HG03103 (cell line): ENCODE measurements around the gene RBPJ.
"Not testable (repeated sequence)": the region's sequence is repeated elsewhere in the genome, so short reads cannot be mapped to it uniquely, and the experiment has no call there.

Experiments used
- ATAC-seq: cut with Tn5 transposase; IDR thresholded peaks from one replicate; pipeline ENCODE4 v1.9.1; 2021; ENCODE audit warnings: low read depth; ENCODE audit not compliant: unreplicated experiment

Gene RBPJ

GRCh38 chr4:26369132-26369531 lies 48.3 kb downstream of the RBPJ start:
- ATAC-seq: no peak

- no peak for ATAC-seq
These were observed 48.8 kb downstream of the RBPJ start for GRCh38 chr4:26369581-26369980.

DNA sequence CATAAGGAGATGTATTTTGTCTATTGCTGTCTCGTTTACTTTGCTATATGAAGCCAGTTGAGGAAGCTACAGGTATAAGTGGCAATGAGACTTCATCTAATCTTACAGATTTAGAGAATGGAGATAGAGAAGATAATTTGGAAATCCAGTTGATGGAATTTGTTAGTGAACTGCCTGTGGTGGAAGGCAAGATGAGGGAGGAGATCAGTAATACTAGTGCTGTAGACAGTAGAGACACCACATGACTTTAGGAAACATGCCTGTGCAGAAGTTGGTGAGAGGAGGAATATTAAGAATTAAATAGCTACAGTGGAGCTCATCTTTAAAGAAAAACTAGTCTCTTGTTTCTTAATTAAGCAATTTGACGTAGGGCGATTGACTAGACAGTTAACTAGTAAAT lies 51.3 kb downstream of the RBPJ start:
- no peak for ATAC-seq

DNA sequence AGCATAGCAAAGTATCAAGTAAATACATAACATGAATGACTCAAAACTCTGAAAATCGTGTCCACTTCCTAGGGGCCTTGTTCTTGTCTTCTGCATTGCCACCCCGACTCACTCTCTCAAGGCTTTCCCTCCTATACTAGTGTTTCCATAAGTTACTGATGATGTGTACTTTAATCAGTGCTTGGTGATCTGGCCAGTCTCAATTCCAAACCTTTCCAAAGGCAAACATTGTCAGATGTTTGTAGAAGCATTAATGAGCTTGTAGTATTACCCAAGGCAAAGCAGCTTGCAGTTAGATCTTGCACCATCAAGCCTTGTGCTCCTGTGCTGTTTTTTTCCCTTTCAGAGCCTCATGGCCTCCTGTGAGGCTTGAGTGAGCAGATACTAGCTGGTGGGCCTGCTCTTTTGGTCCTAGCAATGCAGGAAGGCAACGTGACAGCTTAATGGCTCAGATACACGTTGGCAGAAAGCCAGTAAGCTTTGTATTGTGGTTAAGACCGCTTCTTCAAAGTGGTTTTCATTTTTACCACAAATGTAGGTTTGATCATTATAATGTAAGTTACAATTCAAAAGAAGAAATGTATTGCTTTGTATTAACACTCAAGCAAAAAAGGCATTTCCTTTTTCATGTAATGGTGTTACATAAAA lies 51.8 kb downstream of the RBPJ start:
- ATAC-seq: peak; percentile 81

GRCh38 chr4:26375551-26375950 lies 54.7 kb downstream of the RBPJ start:
- ATAC-seq: no peak

GRCh38 chr4:26377328-26378311 lies 56.8 kb downstream of the RBPJ start:
- ATAC-seq: no peak

GRCh38 chr4:26379837-26380236 lies 59.0 kb downstream of the RBPJ start:
- no peak for ATAC-seq

- ATAC-seq: no peak
These were observed 59.9 kb downstream of the RBPJ start for GRCh38 chr4:26380740-26381139.

- no peak for ATAC-seq
These were observed 63.7 kb downstream of the RBPJ start for GRCh38 chr4:26384380-26385057.

DNA sequence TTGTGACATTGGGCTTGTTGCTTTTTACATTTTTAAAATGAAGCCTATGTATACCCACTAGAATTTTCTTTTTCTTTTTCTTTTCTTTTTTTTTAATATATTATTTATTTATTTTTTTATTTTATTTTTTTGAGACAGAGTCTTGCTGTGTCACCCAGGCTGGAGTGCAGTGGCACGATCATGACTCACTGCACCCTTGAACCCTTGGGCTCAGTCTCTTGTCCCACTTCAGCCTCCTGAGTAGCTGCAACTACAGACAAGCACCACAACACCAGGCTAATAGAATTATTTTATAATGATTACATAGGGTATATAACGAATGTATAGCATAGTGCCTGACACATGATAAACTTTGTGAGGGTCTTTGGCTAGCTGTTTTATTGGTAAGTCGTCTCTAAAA lies 64.9 kb downstream of the RBPJ start:
- ATAC-seq: no peak

GRCh38 chr4:26386386-26386785 lies 65.6 kb downstream of the RBPJ start:
- no peak for ATAC-seq

DNA sequence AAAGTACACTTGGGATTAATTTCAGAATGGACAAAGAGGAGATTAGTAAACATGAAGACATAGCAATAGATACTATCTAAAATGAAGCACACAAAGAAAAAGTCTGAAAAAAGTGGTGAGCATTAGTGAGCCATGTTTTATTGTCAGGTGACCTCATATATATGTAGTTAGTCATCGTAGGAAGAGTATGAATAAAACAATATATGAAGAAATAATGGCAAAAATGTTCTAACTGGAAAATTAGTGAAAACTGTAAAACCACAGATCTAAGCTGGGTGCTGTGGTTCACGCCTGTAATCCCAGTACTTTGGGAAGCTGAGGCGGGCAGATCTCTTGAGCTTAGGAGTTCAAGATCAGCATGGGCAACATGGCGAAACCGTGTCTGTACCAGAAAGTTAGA lies 67.9 kb downstream of the RBPJ start:
- ATAC-seq: no peak

DNA sequence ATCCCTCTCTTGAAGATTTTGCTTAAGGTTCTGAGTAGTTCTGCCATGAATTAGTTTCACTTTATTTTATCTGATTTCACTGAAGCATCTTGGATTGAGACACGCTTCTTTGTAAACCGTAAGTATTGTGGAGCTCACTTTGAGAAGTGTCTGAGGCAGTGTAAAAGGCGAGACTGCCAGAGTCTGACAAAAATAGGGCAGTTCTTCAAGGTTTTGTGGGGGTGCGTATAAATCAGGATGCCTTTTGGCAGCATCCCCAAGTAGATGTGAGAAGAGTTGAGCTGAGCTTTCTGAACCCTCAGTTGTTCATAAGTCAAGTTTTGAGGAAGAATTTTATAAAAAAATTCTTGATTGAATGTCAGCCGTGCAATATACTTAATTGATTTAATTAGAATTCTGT lies 76.3 kb downstream of the RBPJ start:
- no peak for ATAC-seq

GRCh38 chr4:26400132-26400531 lies 79.3 kb downstream of the RBPJ start:
- ATAC-seq: no peak

- not testable (repeated sequence) for ATAC-seq
These were observed 81.2 kb downstream of the RBPJ start for GRCh38 chr4:26402017-26402416.

DNA sequence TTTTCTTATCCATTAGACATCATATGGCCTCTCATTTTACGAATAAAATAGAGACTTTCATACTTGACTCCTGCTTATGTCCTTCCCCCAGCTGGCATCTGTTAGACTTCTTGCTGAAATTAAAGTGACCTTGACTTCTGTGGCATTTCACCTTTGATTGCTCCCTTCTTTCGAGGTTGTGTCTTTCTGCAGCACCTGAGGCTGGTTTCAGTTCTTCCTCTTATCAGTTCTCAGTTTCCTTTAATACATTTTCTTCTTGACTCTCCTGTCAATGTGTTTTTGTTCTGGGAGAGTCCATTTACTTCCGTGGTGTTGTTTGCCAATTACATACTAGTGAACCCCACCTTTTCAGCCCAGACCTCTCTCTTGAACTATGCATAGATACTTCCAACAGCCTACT lies 81.6 kb downstream of the RBPJ start:
- ATAC-seq: peak; percentile 60

DNA sequence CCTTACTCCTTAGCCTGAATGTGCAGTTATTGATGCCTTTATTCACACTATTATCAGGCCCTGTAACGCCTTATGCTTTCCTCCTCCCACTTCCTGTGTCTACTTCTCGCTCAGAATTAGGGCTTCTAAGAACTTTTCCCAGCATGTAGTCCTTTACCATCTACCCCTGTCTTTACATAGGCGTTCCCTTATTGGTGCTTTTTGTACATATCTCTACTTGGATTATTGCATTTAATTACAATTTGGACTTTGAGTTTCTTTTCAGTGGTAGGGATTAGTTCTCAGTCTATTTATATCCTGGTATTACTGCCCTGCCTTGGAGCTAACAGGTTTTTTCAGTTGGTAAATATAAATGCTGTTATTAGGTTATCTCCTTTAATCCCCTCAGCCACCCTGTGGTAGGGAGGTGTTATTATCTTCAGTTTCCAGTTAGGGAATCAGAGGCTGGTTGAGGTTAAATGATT lies 84.0 kb downstream of the RBPJ start:
- ATAC-seq: no peak

DNA sequence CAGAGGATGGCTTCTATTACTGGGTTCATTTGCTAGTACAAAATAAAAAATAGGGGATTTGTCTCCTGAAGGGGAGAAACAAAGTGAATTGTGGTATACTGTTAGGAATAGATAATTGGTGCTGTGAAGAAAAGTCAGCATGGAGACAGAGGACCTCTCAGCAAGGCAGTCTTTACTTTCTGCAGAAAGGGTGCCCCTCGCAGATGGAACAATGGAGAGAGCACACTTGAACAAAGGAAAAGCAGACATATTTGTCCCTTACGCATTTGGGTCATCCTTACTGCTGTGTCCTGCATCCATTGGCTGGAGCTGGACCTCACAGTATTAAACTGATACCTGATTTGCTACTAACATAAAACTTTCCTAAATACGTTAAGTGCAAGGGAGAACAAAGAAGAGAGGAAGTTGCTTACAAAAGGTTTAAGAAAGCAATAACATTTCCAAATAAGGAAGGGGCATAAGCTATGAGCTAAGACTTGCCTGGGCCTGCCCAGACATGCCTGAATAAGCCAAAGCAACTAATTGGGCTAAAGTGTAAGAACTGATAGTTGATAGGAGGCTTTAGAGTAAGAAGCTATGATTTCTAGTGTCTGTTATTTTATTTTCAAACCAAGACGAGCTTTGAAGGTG lies 85.6 kb downstream of the RBPJ start:
- ATAC-seq: no peak

- no peak for ATAC-seq
These were observed 86.7 kb downstream of the RBPJ start for GRCh38 chr4:26407476-26407875.

DNA sequence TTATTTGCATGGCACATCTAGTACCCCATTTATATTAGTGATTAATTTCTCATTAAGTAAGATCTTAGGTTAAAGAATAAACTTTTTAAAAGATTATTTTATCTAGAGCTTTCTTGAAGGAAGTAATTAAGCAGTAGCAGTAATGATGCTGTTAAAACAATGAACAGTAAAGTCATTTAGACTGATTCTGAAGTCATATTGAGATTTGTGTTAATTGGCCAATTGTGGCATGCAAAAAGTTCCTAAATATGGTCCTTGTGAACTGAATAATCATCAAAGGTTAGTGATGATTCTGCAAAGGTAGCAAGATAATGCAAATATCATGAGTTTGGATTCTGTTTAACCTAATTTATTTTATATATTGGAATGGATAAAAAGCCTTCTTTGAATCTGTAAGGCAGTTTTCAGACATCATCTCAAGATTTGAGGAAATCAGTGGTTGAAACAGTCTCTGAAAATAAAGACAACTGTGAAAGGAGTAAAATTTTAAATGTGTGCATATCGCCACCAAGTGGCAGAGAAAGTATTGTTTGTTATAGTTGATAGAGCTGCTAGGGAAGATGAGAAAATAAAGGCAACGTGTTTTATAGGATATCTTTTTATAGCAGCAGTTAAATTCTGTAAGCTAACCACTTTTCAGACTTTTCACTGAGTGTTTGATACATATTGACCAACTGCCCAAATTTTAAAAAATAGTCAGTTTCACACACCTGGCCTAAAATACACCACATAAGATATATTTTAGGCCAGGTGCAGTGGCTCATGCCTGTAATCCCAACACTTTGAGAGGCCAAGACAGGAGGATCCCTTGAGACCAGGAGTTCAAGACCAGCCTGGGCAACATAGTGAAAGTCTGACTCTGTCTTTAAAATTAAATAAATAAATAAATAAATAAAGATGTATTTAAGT lies 89.8 kb downstream of the RBPJ start:
- peak; percentile 60 for ATAC-seq
